ENCODE data around the gene GCNT2. TPM values are rescaled to one million over a fixed set of nuclear protein-coding genes. Genes with fewer than 3 reads are reported as not detected.

GCNT2 gene
- total and polyA plus RNA-seq, 12 donors: 5.1 to 67.9 (median 45.0) TPM

- WGBS, 2 donors: 87 to 91% methylated on average over 4 of the region's 4 CpGs
- ATAC-seq (no peak), DNase-seq (no peak)
- no peaks in the 10 kb centered on the region for H3K27me3 ChIP-seq
- no peaks in the 10 kb centered on the region for H3K4me1 ChIP-seq
- no peak overlapping the region for H3K4me3 ChIP-seq
- H3K27ac ChIP-seq: no peak overlapping the region
- TF ChIP-seq, protein P1, sequence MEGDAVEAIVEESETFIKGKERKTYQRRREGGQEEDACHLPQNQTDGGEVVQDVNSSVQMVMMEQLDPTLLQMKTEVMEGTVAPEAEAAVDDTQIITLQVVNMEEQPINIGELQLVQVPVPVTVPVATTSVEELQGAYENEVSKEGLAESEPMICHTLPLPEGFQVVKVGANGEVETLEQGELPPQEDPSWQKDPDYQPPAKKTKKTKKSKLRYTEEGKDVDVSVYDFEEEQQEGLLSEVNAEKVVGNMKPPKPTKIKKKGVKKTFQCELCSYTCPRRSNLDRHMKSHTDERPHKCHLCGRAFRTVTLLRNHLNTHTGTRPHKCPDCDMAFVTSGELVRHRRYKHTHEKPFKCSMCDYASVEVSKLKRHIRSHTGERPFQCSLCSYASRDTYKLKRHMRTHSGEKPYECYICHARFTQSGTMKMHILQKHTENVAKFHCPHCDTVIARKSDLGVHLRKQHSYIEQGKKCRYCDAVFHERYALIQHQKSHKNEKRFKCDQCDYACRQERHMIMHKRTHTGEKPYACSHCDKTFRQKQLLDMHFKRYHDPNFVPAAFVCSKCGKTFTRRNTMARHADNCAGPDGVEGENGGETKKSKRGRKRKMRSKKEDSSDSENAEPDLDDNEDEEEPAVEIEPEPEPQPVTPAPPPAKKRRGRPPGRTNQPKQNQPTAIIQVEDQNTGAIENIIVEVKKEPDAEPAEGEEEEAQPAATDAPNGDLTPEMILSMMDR (IDR thresholded peaks at IDR 0.05): no peak
- intact Hi-C loops (cut with DNase I): no loop called here
- H3K36me3 ChIP-seq: no peaks in the 10 kb centered on the region
- H3K9me3 ChIP-seq: no peaks in the 10 kb centered on the region
These were observed 157.3 kb downstream of the GCNT2 start for GRCh38 chr6:10678456-10678855.

Other genes starting within 250 kb of the GCNT2 start
- gene TFAP2A, start 106.3 kb upstream of the GCNT2 start, total RNA-seq: under 1 TPM in 8 of 10 donors, not detected in 2; 0.12 to 0.59 (median 0.20) TPM
- under 1 TPM; 0.13 to 0.95 TPM for gene TFAP2A, start 106.3 kb upstream of the GCNT2 start, polyA plus RNA-seq
- gene C6orf52, start 173.3 kb downstream of the GCNT2 start, total RNA-seq: 1 to 10 TPM in 2 of 10 donors, under 1 TPM in 5, not detected in 3; 0.59 to 1.6 (median 0.86) TPM
- gene C6orf52, start 173.3 kb downstream of the GCNT2 start, polyA plus RNA-seq: under 1 TPM; 0.80 to 0.88 TPM
- 10 to 100 TPM in 2 of 10 donors, 1 to 10 TPM in 8; 5.8 to 13.5 (median 8.4) TPM for gene PAK1IP1, start 173.6 kb downstream of the GCNT2 start, total RNA-seq
- 10 to 100 TPM in 1 of 2 donors, 1 to 10 TPM in 1; 6.1 to 15.7 TPM for gene PAK1IP1, start 173.6 kb downstream of the GCNT2 start, polyA plus RNA-seq
- gene TMEM14C, start 201.7 kb downstream of the GCNT2 start, total RNA-seq: 100 to 1,000 TPM; 105 to 133 (median 116) TPM
- gene TMEM14C, start 201.7 kb downstream of the GCNT2 start, polyA plus RNA-seq: 100 to 1,000 TPM; 114 to 116 TPM
- 100 to 1,000 TPM in 9 of 10 donors, 10 to 100 TPM in 1; 93.5 to 116 (median 108) TPM for gene TMEM14B, start 226.5 kb downstream of the GCNT2 start, total RNA-seq
- gene TMEM14B, start 226.5 kb downstream of the GCNT2 start, polyA plus RNA-seq: 10 to 100 TPM; 64.5 to 71.2 TPM